Limb (tissue), 2 donors: ENCODE data around the gene EMD.
"Not testable (repeated sequence)": the region's sequence is repeated elsewhere in the genome, so short reads cannot be mapped to it uniquely, and the experiment has no call there.

Experiments
- DNase-seq, 2 donors: peaks; one replicate each; pipeline ENCODE4 v3.0.0-alpha.2; 2016; ENCODE audit errors: extremely low spot score in 2 of 2

The EMD gene

GRCh38 chrX:154371017-154371788 is 7.9 kb upstream of the EMD start:
- peak; percentile 89 to 91 for DNase-seq

- DNase-seq = peak in 1 of 2 donors; percentile 53
Measured at GRCh38 chrX:154371789-154372300, 7.2 kb upstream of the EMD start.

DNA sequence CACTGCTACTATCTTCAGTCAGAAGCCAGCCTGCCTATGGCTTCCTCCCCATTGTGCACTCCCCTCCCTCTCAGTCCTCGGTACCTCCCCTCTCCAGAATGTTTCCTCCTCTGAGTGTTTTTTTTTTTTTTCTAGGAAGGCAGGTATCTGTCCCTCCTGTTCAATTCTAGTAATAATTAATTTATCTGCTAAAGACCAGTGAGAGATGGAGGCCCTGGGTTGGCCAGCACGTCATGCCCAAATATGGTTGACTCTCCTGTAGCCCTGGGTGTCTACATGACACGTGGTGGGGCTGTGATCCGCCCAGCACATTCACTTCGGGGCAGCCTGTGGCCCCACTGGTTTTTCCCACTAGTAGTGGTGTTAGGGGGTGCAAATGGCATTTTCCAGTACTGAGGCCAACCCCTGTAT is 6.5 kb upstream of the EMD start:
- DNase-seq = no peak

DNA sequence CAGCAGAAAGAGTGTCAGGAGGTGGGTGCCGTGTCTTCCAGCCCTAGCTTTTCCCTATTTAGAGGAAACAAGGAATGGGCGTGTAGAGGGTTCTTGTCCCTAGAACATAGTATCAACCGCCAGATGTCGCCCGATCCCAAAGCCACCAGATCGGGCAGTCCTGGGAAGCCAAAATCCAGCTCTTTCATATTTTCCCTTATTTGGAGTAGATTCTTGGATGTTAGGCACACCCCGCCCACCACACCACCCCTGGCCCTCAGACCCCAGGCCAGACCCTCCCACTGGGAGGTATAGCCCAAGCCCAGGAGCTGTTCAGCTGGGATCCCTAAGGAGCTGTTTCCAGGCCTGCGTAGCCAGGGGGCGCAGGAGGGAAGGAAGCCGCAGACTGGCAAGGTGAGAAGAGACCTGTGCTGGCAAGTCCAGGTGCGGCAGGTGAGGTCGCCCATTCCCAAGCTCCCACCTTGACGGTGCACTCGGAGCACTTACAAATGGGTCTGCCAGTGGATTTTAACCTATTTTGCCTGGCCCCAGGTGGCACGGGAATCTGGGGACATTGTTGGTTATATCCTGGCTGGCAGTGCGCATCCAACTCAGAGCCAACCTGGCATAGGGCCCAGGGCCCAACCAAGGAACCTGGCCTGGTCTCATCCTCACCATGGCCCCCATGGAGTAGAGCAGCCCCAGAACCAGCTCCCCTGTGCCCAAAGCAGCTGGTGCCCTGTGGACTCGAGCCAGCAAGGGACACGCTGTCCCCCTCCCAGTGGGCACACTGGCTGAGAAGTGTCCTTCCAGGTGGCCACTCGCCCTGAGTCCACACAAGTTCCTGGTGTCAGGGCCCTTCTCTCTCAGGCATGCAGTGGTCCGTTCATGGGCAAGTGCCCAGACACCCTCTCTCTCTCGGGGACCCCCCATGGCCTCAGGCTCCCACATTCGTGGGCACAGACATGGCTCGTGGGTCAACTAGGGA is 5.5 kb upstream of the EMD start:
- peak; percentile 73 to 77 for DNase-seq

DNA sequence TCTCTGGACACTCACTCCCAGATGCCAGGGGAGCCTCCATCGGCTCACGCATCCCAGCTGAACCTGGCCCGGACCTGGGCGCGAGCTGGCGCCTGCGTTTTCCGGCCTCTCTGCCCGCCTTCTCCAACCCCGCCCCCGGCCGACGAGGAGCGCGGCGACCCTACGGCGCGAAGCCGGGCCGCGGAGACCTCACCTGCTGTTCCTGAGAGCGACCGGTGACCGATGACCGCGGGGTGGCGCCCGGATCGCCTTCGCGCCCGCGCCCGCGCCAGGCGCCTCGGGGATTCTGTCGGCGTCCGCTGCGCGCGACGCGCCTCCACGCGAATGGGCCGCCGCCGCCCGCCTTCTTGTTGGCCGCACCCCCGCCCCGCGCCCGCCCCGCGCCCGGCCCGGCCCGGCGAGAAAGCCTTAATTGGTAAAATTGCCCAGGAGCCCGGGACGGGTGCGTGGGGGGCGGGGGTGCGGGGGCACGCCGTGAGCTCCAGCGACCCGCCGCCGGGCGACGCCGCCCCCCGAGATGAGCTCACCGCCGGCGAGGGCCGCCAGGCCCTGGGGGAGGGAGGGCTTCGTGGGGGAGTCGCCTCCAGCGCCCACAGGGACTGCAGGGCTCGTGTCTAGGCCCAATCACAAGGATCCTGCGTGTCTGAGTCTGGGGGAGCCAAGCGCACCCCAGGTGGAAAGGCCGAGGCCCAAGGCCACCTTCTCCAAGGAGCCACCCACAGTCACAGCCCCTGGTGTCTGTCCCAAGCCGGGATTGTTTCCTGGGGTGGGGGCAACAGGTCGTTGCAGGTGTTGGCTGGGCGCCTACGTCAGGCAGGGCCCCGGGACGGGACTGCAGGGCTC is 4.6 kb upstream of the EMD start, which contains the start of gene FLNA:
FLNA (minus strand) TSS at position 322 of the 843 bp plus-strand sequence. CDS start 3,389 bp downstream, outside the sequence.
- DNase-seq = peak in 1 of 2 donors; percentile 46

- no peak for DNase-seq
Measured at GRCh38 chrX:154375156-154375504, 4.0 kb upstream of the EMD start.

GRCh38 chrX:154376774-154377173 is 2.3 kb upstream of the EMD start:
- DNase-seq = no peak

GRCh38 chrX:154378059-154378798 is 866 bp upstream of the EMD start:
- peak; percentile 29 to 80 for DNase-seq

DNA sequence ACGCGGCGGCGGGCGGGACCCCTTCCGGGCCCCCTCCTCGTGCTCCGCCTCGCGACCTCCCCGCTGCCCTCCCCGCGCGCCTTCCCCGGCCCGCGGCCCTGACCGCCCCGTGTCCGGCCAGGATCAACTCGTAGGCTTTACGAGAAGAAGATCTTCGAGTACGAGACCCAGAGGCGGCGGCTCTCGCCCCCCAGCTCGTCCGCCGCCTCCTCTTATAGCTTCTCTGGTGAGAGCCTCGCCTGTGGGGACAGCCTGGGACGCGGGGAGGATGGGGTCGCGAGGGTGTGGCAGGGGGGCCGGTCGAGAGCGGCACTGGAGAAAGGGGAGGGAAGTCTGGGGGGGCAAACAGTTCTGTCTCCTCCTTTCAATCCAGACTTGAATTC is 465 bp downstream of the EMD start:
- DNase-seq = no peak

DNA sequence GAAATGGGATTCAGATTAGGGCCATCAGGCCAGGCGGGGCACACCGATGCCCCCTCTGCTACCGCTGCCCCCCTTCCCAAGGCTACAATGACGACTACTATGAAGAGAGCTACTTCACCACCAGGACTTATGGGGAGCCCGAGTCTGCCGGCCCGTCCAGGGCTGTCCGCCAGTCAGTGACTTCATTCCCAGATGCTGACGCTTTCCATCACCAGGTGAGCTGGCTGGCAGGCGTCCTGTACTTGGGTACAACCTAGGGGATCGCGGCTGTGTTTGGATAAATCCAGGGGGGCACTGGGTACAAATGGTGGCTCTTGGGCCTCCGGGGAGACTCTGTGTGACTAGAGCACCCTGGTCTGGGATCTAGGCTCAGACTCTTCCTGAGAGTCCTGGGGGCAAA is 1.1 kb downstream of the EMD start:
- DNase-seq = no peak

GRCh38 chrX:154380787-154381186 is 1.7 kb downstream of the EMD start:
- DNase-seq = no peak

DNA sequence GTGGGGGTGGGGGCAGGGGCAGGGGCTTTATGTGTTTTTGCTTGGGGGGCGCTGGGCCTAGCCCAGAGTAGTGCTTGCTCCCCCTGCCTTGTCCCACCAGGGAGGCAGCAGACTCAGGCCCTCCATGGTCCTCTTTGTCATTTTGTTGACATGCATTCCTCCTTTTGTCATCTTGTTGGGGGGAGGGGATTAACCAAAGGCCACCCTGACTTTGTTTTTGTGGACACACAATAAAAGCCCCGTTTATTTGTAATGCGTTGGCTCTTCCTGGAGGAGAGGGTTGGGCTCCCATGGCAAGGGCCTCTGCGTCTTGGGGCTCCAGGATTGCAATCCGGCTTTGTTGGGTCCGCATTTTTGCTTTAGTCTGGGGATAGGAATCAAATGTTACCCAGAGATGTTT is 2.2 kb downstream of the EMD start:
- no peak for DNase-seq

- DNase-seq = no peak
Measured at GRCh38 chrX:154382483-154383069, 3.5 kb downstream of the EMD start.

- no peak for DNase-seq
Measured at GRCh38 chrX:154383359-154384283, 4.5 kb downstream of the EMD start.

GRCh38 chrX:154384284-154384892 is 5.3 kb downstream of the EMD start:
- DNase-seq = no peak

DNA sequence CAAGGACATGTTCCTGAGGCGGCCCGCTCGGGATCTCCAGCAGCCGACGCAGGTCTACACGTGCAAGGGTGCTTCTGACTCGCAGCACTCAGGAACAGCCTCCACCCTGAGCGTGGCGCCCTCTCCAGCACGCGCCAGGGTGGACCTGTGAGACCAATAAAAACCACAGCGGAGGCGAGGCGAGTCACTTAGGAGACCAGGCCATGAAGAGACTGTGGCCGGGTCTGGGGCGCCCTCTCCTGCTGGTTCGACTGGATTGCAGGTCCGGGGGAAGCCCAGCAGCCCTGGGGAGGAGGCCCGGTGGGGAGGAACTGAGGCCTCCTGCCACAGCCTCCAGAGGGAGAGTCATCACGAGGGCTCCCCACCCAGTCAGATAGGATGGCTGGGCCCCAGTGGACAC is 9.0 kb downstream of the EMD start:
- not testable (repeated sequence) for DNase-seq

DNA sequence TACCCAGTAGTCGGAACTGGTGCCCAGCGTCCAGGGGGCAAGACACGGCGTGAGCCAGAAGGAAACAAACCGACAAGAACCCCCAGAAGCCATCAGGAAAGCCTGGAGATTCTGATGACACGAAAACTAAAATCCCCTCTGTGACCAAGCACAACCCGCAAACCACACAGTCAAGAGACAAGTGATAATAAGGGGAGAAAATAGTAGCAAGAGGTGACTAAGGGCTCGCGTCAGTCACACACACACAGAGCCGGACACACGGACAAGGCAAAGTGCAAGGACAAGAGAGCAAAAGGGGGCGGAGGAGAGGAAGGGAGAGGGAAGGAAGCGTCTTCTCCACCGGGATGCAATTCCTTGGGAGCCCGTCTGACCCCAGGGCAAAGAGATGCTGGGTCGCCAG is 9.6 kb downstream of the EMD start:
- DNase-seq = not testable (repeated sequence)
